HG02943 (cell line): ENCODE data around the gene NPFFR1.

ENCODE experiments used
- ATAC-seq: cut with Tn5 transposase; IDR thresholded peaks from one replicate; pipeline ENCODE4 v1.9.1; 2021; ENCODE audit warnings: mild to moderate bottlenecking, low read depth, moderate library complexity; ENCODE audit not compliant: unreplicated experiment

The NPFFR1 gene, protein sequence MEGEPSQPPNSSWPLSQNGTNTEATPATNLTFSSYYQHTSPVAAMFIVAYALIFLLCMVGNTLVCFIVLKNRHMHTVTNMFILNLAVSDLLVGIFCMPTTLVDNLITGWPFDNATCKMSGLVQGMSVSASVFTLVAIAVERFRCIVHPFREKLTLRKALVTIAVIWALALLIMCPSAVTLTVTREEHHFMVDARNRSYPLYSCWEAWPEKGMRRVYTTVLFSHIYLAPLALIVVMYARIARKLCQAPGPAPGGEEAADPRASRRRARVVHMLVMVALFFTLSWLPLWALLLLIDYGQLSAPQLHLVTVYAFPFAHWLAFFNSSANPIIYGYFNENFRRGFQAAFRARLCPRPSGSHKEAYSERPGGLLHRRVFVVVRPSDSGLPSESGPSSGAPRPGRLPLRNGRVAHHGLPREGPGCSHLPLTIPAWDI

DNA sequence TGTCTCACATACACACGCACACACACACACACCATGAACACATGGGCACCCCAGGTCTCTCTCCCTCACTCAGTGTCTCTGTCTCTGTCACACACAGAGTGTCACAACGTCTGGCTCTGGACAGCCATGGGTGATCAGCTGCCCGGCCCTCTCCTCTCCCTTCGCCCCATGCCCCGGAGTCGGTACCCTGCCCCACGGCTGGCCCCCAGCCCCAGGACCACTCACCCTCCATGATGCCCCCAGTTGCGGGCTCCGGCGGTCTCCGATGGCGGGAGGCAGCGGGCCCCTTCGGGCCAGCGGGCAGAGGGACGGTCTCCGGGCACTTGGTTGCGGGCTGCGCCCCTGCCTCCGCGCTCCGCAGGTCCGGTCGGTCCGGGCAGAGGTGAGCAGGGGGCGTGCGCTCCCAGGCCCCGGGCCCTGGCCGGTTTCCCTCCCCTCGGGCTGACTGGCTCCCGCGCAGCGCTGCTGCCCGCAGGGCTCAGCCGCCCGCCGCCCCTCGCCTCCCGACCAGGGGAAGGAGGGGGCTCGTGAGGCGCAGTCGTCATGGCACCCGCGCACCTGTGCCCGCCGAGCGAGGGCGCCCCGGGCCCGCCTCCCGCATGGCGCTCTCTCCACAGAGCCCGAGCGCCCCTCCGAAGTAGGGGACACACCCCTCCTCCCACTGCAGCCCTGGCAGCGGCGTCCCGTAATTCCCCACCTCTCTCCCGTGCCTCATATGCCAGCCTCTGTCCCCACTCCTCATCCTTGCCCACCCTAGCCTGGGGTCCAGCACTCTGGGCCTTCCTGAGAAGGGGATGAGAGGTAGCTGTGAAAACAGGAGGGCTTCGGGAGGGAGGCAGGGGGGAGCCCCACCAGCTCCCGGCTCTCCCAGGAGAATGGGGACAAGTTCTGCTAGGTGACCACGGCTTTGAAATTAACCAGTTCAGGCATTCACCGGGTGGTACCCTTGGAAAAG is at the start of gene NPFFR1:
TSS of gene NPFFR1 (minus strand) at position 560 of the 955 bp plus-strand sequence. CDS start at position 232, 328 bp downstream.
- no peak for ATAC-seq

- no peak for ATAC-seq
Observed at GRCh38 chr10:70333268-70333667, 49.5 kb upstream of the NPFFR1 start.

DNA sequence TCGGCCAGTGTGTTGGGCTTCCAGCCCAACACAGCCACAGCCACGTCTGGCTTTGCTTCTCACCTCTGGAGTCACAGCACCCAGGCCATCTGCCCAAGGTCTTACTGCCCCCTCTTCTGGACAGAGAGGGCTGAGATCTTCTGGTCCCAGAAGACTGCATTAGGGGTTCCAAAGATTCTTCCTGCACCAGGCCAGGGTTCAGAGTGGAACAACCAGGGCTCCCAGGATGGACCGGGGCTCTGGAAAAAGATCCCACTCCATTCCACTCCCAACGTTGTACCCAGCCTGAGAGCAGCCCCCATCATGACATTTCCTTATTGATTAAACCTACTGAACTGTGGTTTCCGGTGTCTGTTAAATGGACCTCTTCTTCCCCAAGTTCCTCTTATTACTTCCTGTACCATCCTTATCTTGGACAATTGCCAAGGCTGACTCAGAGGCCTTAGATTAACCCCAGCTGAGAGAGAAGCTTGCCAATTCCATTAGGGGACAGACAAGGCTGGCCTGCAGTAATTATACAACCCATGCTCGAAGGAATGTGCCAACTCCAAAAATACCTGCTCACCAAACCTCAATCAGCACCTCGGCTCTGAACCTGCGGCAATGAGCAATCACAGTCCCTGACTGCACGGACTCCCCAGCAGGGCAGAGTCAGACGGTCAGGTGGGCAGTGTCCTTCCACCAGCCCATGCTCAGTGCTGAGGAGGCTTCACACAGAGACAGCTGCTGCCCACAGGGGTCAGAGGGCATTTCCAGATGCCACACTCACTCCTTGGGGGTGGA is 47.9 kb upstream of the NPFFR1 start:
- ATAC-seq = no peak

- no peak for ATAC-seq
Observed at GRCh38 chr10:70331160-70331485, 47.3 kb upstream of the NPFFR1 start.

DNA sequence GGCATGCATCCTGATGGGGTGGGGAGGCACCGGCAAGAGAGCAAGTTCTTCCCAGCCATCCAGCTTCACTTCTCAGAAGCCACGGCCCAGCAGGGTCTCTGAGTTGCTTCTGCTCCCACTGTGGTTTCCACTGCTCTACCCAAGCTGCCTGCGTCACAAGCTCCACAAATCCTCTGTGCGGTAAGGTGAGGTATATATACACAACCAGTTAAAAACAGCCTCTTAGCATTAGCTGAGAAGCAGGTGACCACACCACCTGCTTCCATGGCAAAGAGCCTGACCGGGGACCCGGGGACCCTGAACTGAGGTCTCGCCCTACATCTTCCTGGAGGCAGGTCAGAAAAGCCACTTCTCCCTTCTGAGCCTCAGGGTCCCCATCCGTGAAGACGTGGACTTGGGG is 46.9 kb upstream of the NPFFR1 start:
- no peak for ATAC-seq

GRCh38 chr10:70328967-70329366 is 45.2 kb upstream of the NPFFR1 start:
- no peak for ATAC-seq

- ATAC-seq = no peak
Observed at GRCh38 chr10:70328018-70328417, 44.2 kb upstream of the NPFFR1 start.

DNA sequence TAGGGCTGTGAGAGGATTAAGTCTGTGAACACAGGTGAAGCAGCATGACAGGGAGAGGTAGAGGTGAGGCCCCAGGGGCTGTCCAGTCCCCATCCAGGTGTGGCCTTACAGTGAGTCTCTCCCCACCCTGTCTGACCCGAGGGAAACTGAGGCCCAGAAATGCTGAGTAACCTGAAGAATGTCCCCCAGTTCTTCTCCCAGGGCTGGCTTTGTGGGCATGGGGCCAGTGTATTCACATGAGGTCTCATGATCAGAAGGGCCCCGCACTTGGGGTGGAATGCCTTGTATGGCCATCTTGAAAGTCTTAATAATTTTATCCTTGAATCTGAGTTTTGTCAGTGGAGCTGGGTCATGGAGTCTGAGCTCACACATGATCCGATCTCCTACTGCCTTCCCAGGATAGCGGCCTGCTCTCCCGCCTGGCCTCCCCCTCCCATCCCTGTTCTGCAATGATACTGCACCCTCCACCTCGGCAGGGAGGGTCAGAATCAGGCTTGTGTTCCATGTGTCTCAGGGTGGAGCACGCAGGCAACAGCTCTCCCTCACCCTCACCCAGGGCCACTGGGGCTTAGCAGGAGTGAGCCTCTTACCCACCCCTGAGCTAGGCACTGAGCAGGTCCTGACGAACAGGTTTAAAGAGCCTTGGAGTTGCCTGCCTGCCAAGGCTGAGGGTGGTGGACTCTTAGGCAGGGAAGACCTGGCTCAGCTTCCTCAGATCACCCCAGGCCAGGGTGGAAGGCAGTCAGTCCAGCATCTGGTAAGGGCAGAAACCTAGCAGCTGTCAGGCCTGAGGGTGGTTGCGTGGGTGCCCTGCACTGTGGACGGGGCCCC is 41.4 kb upstream of the NPFFR1 start:
- no peak for ATAC-seq

GRCh38 chr10:70324339-70324861 is 40.6 kb upstream of the NPFFR1 start:
- ATAC-seq = no peak

- ATAC-seq = no peak
Observed at GRCh38 chr10:70323697-70324338, 40.0 kb upstream of the NPFFR1 start.

DNA sequence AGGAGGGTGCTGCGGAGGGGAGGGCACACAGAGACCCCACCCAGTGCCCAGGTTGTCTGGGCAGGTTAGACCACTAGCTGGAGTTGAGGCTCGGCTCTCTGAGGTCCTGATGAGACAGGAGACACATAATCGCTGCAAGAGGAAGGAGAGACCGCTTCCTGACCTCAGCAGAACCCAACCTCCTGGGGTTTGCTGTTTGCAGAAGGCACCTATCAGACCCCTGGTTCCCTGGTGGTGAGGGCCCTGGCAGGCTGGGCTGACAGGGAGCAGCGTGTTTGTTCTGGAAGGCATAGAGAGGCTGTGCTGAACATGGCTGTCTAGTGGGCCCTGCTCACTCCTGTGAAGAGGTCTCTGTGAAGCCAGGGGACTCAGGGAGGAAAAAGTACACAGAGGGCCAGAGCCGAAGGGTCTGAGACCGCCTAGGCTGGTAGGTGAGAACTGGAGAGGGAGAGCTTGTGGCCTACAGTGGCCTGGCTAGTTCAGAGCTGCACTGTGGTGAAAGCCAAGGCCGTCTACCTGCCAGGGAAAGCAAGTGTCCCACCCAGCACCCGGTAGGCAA is 39.4 kb upstream of the NPFFR1 start:
- ATAC-seq = no peak

GRCh38 chr10:70321897-70322890 is 38.4 kb upstream of the NPFFR1 start:
- ATAC-seq = no peak

GRCh38 chr10:70321233-70321632 is 37.4 kb upstream of the NPFFR1 start:
- no peak for ATAC-seq

GRCh38 chr10:70320751-70321150 is 36.9 kb upstream of the NPFFR1 start:
- ATAC-seq = no peak

DNA sequence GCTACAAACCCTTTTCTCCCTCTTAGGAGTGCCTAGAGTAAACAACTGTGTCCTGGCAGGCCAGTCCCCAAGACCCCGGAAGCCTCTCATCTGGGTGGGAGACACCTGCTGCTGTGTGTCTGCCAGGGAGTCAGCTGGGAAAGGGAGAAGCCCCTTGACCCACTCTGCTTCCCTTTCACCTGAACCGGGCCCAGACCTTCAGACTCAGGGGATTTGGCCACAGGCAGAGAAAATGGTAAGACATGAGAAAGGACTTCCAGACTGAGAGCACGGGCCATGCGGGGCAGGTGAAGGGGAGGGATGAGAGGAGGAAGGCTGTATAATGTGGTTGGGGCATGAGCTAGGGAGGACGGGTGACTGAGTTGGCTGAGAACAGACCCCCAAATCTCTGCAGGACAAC is 36.0 kb upstream of the NPFFR1 start:
- no peak for ATAC-seq

DNA sequence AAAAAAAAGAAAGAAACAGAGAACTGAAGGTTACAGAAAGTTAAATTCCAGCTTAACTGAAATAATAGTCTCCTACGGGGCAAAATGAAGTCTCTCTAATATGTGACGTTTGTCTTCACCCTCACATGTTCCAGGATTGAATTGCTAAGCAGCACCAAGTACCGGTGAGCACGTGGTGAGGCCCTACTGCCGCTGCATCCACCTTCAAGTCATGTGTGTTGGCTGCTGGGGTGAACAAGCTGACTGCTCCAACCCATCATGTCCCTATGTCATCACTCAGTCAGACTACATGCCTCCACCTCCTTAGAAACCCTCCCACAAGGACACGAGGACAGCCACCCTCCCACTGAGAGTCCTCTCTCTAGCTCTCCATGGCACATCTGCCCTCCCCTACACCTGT is 35.4 kb upstream of the NPFFR1 start:
- ATAC-seq = no peak

DNA sequence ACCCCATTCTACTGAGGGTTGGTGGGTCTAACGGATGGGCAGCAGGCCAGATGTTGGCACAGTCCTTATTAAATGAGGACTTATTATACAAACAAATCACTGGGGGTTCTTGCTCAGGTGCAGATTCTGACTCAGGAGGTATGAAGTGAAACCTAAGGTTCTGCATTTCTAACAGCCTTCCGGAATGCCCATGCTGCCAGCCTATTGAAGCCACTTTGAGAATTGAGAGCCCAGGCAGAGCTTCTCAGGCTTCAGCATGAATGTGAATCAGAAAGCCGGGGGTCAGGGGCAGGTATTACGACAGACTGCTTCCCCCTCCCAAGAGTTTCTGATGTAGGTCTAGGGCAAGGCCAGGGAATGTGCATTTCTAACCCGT is 34.1 kb upstream of the NPFFR1 start:
- no peak for ATAC-seq
